Esophagus squamous epithelium (tissue), 5 donors: ENCODE measurements around the gene EMP1. TPM values are rescaled to one million over a fixed set of nuclear protein-coding genes. Genes with fewer than 3 reads are reported as not detected.

Experiments
- DNase-seq: peaks from one replicate; lab custom pipeline; 2025; lab: John Stamatoyannopoulos, UW
- H3K27ac ChIP-seq, 4 donors: fragments of 200-600 bp; sonication (generic); one replicate each; pipeline ENCODE4 v1.5.1; 2016 to 2019; ENCODE audit warnings: mild to moderate bottlenecking in 1 of 4
- H3K27me3 ChIP-seq, 4 donors: fragments of 200-600 bp; sonication (generic); 1 replicate in 3 of 4; 2 replicates in 1 of 4; pipeline versions ENCODE4 v1.5.1 to v1.6.0; 2017 to 2021; ENCODE audit warnings: antibody characterized with exemption in 1 of 4
- H3K36me3 ChIP-seq, 3 donors: fragments of 200-600 bp; sonication (generic); one replicate each; pipeline ENCODE4 v1.5.1; 2016 to 2019
- H3K4me1 ChIP-seq, 3 donors: fragments of 200-600 bp; sonication (generic); one replicate each; pipeline ENCODE4 v1.5.1; 2017 to 2019
- H3K4me3 ChIP-seq, 4 donors: fragments of 200-600 bp; sonication (generic); 1 replicate in 3 of 4; 2 replicates in 1 of 4; pipeline ENCODE4 v1.5.1; 2016 to 2019; ENCODE audit warnings: mild to moderate bottlenecking in 2 of 4, moderate library complexity in 1 of 4
- H3K9me3 ChIP-seq, 3 donors: fragments of 200-600 bp; sonication (generic); one replicate each; pipeline ENCODE4 v1.5.1; 2016 to 2019
- CTCF ChIP-seq, 6 experiments: fragments of 450-650 bp in 4 of 6; fragments of 200-600 bp in 2 of 6; sonication (generic) in 2 of 6; IDR thresholded peaks; one replicate each; pipeline ENCODE4 v1.5.1; 2016 to 2019; ENCODE audit warnings: antibody characterized with exemption in 6 of 6, mild to moderate bottlenecking in 4 of 6, moderate library complexity in 4 of 6
- POLR2A ChIP-seq, 4 donors: fragments of 450-650 bp; IDR thresholded peaks; one replicate each; pipeline ENCODE4 v1.6.1; 2017; ENCODE audit warnings: antibody characterized with exemption in 4 of 4, mild to moderate bottlenecking in 4 of 4, moderate library complexity in 3 of 4
- WGBS, 2 donors: methylation state at CpG; one replicate each; pipeline ENCODE4 v1.1.5; 2018; 5-methylcytosine and 5-hydroxymethylcytosine counted together
- intact Hi-C: fragments of 100-400 bp; cut with DNase I; formaldehyde crosslinking; loops from one replicate; pipeline ENCODE4 v1.15.0; 2022
- total RNA-seq, 4 donors: library from RNA; depleted of rRNA; stranded (reverse); fragments of >200 nt; gene quantifications; one replicate each; pipeline ENCODE4 v1.1.0, GENCODE V29; 2016
- donor health status: DM: yes; HTN: yes; CAD: no.

Gene EMP1
- total RNA-seq, 4 donors from 2014 or later: 2,742 to 8,541 (median 3,206) TPM

- 27 to 29% methylated on average over 1 to 2 of the region's 7 CpGs for WGBS, 2 donors
- peaks cover 0 to 24% (median 0%) of the 10 kb centered on the region in 3 donors for H3K36me3 ChIP-seq
- peak overlapping the region; percentile 90 to 97 (median 91) for H3K27ac ChIP-seq
- H3K27me3 ChIP-seq: no peaks in the 10 kb centered on the region
- no peaks in the 10 kb centered on the region for H3K9me3 ChIP-seq
- no peak for TF ChIP-seq CTCF (IDR thresholded peaks at IDR 0.05)
- H3K4me1 ChIP-seq: peaks cover 48 to 82% (median 60%) of the 10 kb centered on the region in 3 donors
- H3K4me3 ChIP-seq: peak overlapping the region; percentile 43 to 65 (median 60)
- intact Hi-C loops: no loop called here
- no peak for DNase-seq
Measured at GRCh38 chr12:13198876-13199275, 2.4 kb downstream of the EMP1 start.

- 62 to 85% methylated on average over 2 of the region's 2 CpGs for WGBS, 2 donors
- no peak for DNase-seq
- H3K36me3 ChIP-seq: peaks cover 0 to 31% (median 0%) of the 10 kb centered on the region in 3 donors
- no peaks in the 10 kb centered on the region for H3K27me3 ChIP-seq
- peak overlapping the region; percentile 43 to 65 (median 60) for H3K4me3 ChIP-seq
- intact Hi-C loops: no loop called here
- TF ChIP-seq CTCF (IDR thresholded peaks at IDR 0.05): no peak
- TF ChIP-seq POLR2A (IDR thresholded peaks at IDR 0.05): no peak
- peak overlapping the region; percentile 90 to 97 (median 91) for H3K27ac ChIP-seq
- H3K9me3 ChIP-seq: no peaks in the 10 kb centered on the region
- peaks cover 45 to 82% (median 60%) of the 10 kb centered on the region in 3 donors for H3K4me1 ChIP-seq
Measured at GRCh38 chr12:13199592-13199991, 3.1 kb downstream of the EMP1 start.

GRCh38 chr12:13200841-13201240 is 4.3 kb downstream of the EMP1 start:
- intact Hi-C loops: loop anchor here (10.0 kb wide), 1 partner anchor 176 kb away; no protein-coding TSS in a partner anchor
- TF ChIP-seq CTCF (IDR thresholded peaks at IDR 0.05): no peak
- no peak for TF ChIP-seq POLR2A (IDR thresholded peaks at IDR 0.05)
- DNase-seq: no peak
- Histone ChIP-seq H3K27ac (peak overlapping the region; percentile 66 to 97 (median 91)), H3K4me3 (peak overlapping the region; percentile 5 to 65 (median 50)), H3K36me3 (peaks cover 0 to 44% (median 4%) of the 10 kb centered on the region in 3 donors), H3K4me1 (peaks cover 37 to 82% (median 62%) of the 10 kb centered on the region in 3 donors), H3K9me3 (no peaks in the 10 kb centered on the region), H3K27me3 (no peaks in the 10 kb centered on the region)
- 72 to 76% methylated on average over 8 of the region's 8 CpGs for WGBS, 2 donors

- Histone ChIP-seq H3K27me3 (no peaks in the 10 kb centered on the region), H3K27ac (peak overlapping the region; percentile 75 to 97 (median 91)), H3K36me3 (peaks cover 0 to 68% (median 4%) of the 10 kb centered on the region in 3 donors), H3K9me3 (no peaks in the 10 kb centered on the region), H3K4me3 (peak overlapping the region in 3 of 4 donors; percentile 12 to 54 (median 45)), H3K4me1 (peaks cover 35 to 100% (median 79%) of the 10 kb centered on the region in 3 donors)
- intact Hi-C loops: loop anchor here (10.0 kb wide), 1 partner anchor 178 kb away; no protein-coding TSS in a partner anchor
- 19 to 20% methylated on average over 9 to 10 of the region's 16 CpGs for WGBS, 2 donors
- DNase-seq: no peak
- TF ChIP-seq CTCF (IDR thresholded peaks at IDR 0.05) (peak in 5 of 6 experiments; percentile 27 to 62 (median 43)), POLR2A (IDR thresholded peaks at IDR 0.05) (no peak)
Measured at GRCh38 chr12:13203034-13203922, 6.8 kb downstream of the EMP1 start.

- Histone ChIP-seq H3K4me1 (peaks cover 42 to 100% (median 85%) of the 10 kb centered on the region in 3 donors), H3K4me3 (no peak overlapping the region), H3K27me3 (no peaks in the 10 kb centered on the region), H3K27ac (peak overlapping the region; percentile 75 to 97 (median 91)), H3K36me3 (peaks cover 0 to 74% (median 4%) of the 10 kb centered on the region in 3 donors), H3K9me3 (no peaks in the 10 kb centered on the region)
- WGBS, 2 donors: 64 to 84% methylated on average over 11 to 12 of the region's 12 CpGs
- intact Hi-C loops: loop anchor here (10.0 kb wide), 1 partner anchor 180 kb away; no protein-coding TSS in a partner anchor
- DNase-seq: no peak
- TF ChIP-seq CTCF (IDR thresholded peaks at IDR 0.05): no peak
- TF ChIP-seq POLR2A (IDR thresholded peaks at IDR 0.05): no peak
Measured at GRCh38 chr12:13204428-13204827, 7.9 kb downstream of the EMP1 start.
